ENCODE measurements around the gene SYCP1.
"Not testable (repeated sequence)": the region's sequence is repeated elsewhere in the genome, so short reads cannot be mapped to it uniquely, and the experiment has no call there.

SYCP1 gene

GRCh38 chr1:114901814-114902213 is 47.2 kb downstream of the SYCP1 start:
- H3K27me3 Mint-ChIP-seq: peaks cover 1% of the 10 kb centered on the region
- no peaks in the 10 kb centered on the region for H3K9me3 Mint-ChIP-seq
- DNase-seq (ENCODE audit: low spot score in 2 of 2): no peak
- no peak overlapping the region for H3K4me3 Mint-ChIP-seq
- no peaks in the 10 kb centered on the region for H3K36me3 Mint-ChIP-seq
- H3K4me1 Mint-ChIP-seq: no peaks in the 10 kb centered on the region
- H3K27ac Mint-ChIP-seq: no peak overlapping the region
- no peak for ATAC-seq (ENCODE audit: low read depth)

GRCh38 chr1:114902343-114902742 is 47.7 kb downstream of the SYCP1 start:
- peaks cover 1% of the 10 kb centered on the region for H3K27me3 Mint-ChIP-seq
- no peaks in the 10 kb centered on the region for H3K9me3 Mint-ChIP-seq
- H3K27ac Mint-ChIP-seq: no peak overlapping the region

GRCh38 chr1:114903480-114903879 is 48.8 kb downstream of the SYCP1 start:
- DNase-seq (ENCODE audit: low spot score in 2 of 2) (no peak), ATAC-seq (ENCODE audit: low read depth) (no peak)
- Mint-ChIP-seq H3K4me3 (no peak overlapping the region), H3K27me3 (peaks cover 1% of the 10 kb centered on the region), H3K36me3 (no peaks in the 10 kb centered on the region), H3K4me1 (no peaks in the 10 kb centered on the region), H3K9me3 (no peaks in the 10 kb centered on the region), H3K27ac (no peak overlapping the region)

More at GRCh38 chr1:114902343-114902742, 47.7 kb downstream of the SYCP1 start:
- H3K4me1 Mint-ChIP-seq: no peaks in the 10 kb centered on the region
- DNase-seq (ENCODE audit: low spot score in 2 of 2) (no peak), ATAC-seq (ENCODE audit: low read depth) (no peak)
- no peaks in the 10 kb centered on the region for H3K36me3 Mint-ChIP-seq
- H3K4me3 Mint-ChIP-seq: no peak overlapping the region

GRCh38 chr1:114915720-114916119 is 61.1 kb downstream of the SYCP1 start:
- not testable (repeated sequence) for H3K4me3 Mint-ChIP-seq; H3K27me3 Mint-ChIP-seq; ATAC-seq (ENCODE audit: low read depth); DNase-seq (ENCODE audit: low spot score in 2 of 2); H3K4me1 Mint-ChIP-seq; H3K36me3 Mint-ChIP-seq; H3K27ac Mint-ChIP-seq; H3K9me3 Mint-ChIP-seq

GRCh38 chr1:114926607-114927006 is 71.9 kb downstream of the SYCP1 start:
- ATAC-seq (ENCODE audit: low read depth) (no peak), DNase-seq (ENCODE audit: low spot score in 2 of 2) (no peak)
- Mint-ChIP-seq H3K9me3 (peaks cover 3% of the 10 kb centered on the region), H3K4me1 (no peaks in the 10 kb centered on the region), H3K36me3 (no peaks in the 10 kb centered on the region), H3K27me3 (peaks cover 6% of the 10 kb centered on the region), H3K4me3 (no peak overlapping the region), H3K27ac (no peak overlapping the region)

- no peaks in the 10 kb centered on the region for H3K4me1 Mint-ChIP-seq
- H3K27me3 Mint-ChIP-seq: peaks cover 5% of the 10 kb centered on the region
- no peak for ATAC-seq (ENCODE audit: low read depth)
- no peaks in the 10 kb centered on the region for H3K36me3 Mint-ChIP-seq
- peaks cover 6% of the 10 kb centered on the region for H3K9me3 Mint-ChIP-seq
- H3K4me3 Mint-ChIP-seq: no peak overlapping the region
- DNase-seq (ENCODE audit: low spot score in 2 of 2): no peak
- no peak overlapping the region for H3K27ac Mint-ChIP-seq
Observed at GRCh38 chr1:114927401-114927800, 72.7 kb downstream of the SYCP1 start.

- Mint-ChIP-seq H3K36me3 (no peaks in the 10 kb centered on the region), H3K4me3 (no peak overlapping the region), H3K27me3 (peaks cover 1% of the 10 kb centered on the region), H3K27ac (no peak overlapping the region), H3K9me3 (peaks cover 1% of the 10 kb centered on the region), H3K4me1 (no peaks in the 10 kb centered on the region)
- DNase-seq (ENCODE audit: low spot score in 2 of 2) (no peak), ATAC-seq (ENCODE audit: low read depth) (no peak)
Observed at GRCh38 chr1:114956570-114956969, 101.9 kb downstream of the SYCP1 start.

- Mint-ChIP-seq H3K27ac (no peak overlapping the region), H3K27me3 (peaks cover 4% of the 10 kb centered on the region), H3K4me3 (no peak overlapping the region), H3K36me3 (no peaks in the 10 kb centered on the region), H3K4me1 (no peaks in the 10 kb centered on the region), H3K9me3 (peaks cover 2% of the 10 kb centered on the region)
- DNase-seq (ENCODE audit: low spot score in 2 of 2) (no peak), ATAC-seq (ENCODE audit: low read depth) (no peak)
Observed at GRCh38 chr1:114959423-114959822, 104.8 kb downstream of the SYCP1 start.

GRCh38 chr1:114976891-114977290 is 122.2 kb downstream of the SYCP1 start:
- Mint-ChIP-seq H3K4me1 (no peaks in the 10 kb centered on the region), H3K27me3 (peaks cover 7% of the 10 kb centered on the region), H3K36me3 (no peaks in the 10 kb centered on the region), H3K9me3 (peaks cover 2% of the 10 kb centered on the region), H3K27ac (no peak overlapping the region), H3K4me3 (no peak overlapping the region)
- DNase-seq (ENCODE audit: low spot score in 2 of 2) (no peak), ATAC-seq (ENCODE audit: low read depth) (no peak)

- peaks cover 10% of the 10 kb centered on the region for H3K9me3 Mint-ChIP-seq
- ATAC-seq (ENCODE audit: low read depth) (peak; percentile 53), DNase-seq (ENCODE audit: low spot score in 2 of 2) (peak; percentile 64 to 65)
- H3K4me3 Mint-ChIP-seq: no peak overlapping the region
- peaks cover 7% of the 10 kb centered on the region for H3K27me3 Mint-ChIP-seq
- H3K4me1 Mint-ChIP-seq: no peaks in the 10 kb centered on the region
- no peak overlapping the region for H3K27ac Mint-ChIP-seq
- H3K36me3 Mint-ChIP-seq: peaks cover 4% of the 10 kb centered on the region
Observed at GRCh38 chr1:114979278-114979891, 124.7 kb downstream of the SYCP1 start.

- DNase-seq (ENCODE audit: low spot score in 2 of 2) (no peak), ATAC-seq (ENCODE audit: low read depth) (no peak)
- Mint-ChIP-seq H3K27ac (no peak overlapping the region), H3K4me3 (no peak overlapping the region), H3K27me3 (peaks cover 7% of the 10 kb centered on the region), H3K36me3 (peaks cover 5% of the 10 kb centered on the region), H3K4me1 (no peaks in the 10 kb centered on the region), H3K9me3 (peaks cover 12% of the 10 kb centered on the region)
Observed at GRCh38 chr1:114982251-114982650, 127.6 kb downstream of the SYCP1 start.

- no peak for ATAC-seq (ENCODE audit: low read depth)
- no peak overlapping the region for H3K4me3 Mint-ChIP-seq
- H3K27me3 Mint-ChIP-seq: peaks cover 7% of the 10 kb centered on the region
Observed at GRCh38 chr1:114986286-114986685, 131.6 kb downstream of the SYCP1 start.

GRCh38 chr1:114988095-114988494 is 133.4 kb downstream of the SYCP1 start:
- Mint-ChIP-seq H3K27me3 (peaks cover 3% of the 10 kb centered on the region), H3K4me1 (no peaks in the 10 kb centered on the region), H3K36me3 (peaks cover 5% of the 10 kb centered on the region), H3K9me3 (peaks cover 11% of the 10 kb centered on the region), H3K27ac (no peak overlapping the region), H3K4me3 (no peak overlapping the region)
- DNase-seq (ENCODE audit: low spot score in 2 of 2) (no peak), ATAC-seq (ENCODE audit: low read depth) (no peak)

More at GRCh38 chr1:114986286-114986685, 131.6 kb downstream of the SYCP1 start:
- DNase-seq (ENCODE audit: low spot score in 2 of 2): no peak
- Mint-ChIP-seq H3K27ac (no peak overlapping the region), H3K9me3 (peaks cover 21% of the 10 kb centered on the region), H3K36me3 (peaks cover 9% of the 10 kb centered on the region), H3K4me1 (no peaks in the 10 kb centered on the region)

GRCh38 chr1:114997510-114998289 is 143.0 kb downstream of the SYCP1 start:
- Mint-ChIP-seq H3K9me3 (no peaks in the 10 kb centered on the region), H3K27me3 (peaks cover 8% of the 10 kb centered on the region), H3K4me1 (no peaks in the 10 kb centered on the region), H3K4me3 (no peak overlapping the region), H3K36me3 (no peaks in the 10 kb centered on the region), H3K27ac (no peak overlapping the region)
- ATAC-seq (ENCODE audit: low read depth): no peak
- DNase-seq (ENCODE audit: low spot score in 2 of 2): no peak

- no peak for ATAC-seq (ENCODE audit: low read depth)
- H3K27ac Mint-ChIP-seq: no peak overlapping the region
- no peaks in the 10 kb centered on the region for H3K36me3 Mint-ChIP-seq
- H3K4me3 Mint-ChIP-seq: no peak overlapping the region
- H3K27me3 Mint-ChIP-seq: peaks cover 13% of the 10 kb centered on the region
- peaks cover 1% of the 10 kb centered on the region for H3K9me3 Mint-ChIP-seq
- H3K4me1 Mint-ChIP-seq: no peaks in the 10 kb centered on the region
- DNase-seq (ENCODE audit: low spot score in 2 of 2): no peak
Observed at GRCh38 chr1:115006191-115006590, 151.5 kb downstream of the SYCP1 start.
